SK-N-SH treated with all-trans-retinoic acid at 6 μM for 48 hours (cell line): ENCODE data around the gene DDX25.

Source experiments
- ATAC-seq: fragments of 200-7000 bp; cut with Tn5 transposase; 3 replicates; pipeline ENCODE4 v1.9.1; 2020; ENCODE audit warnings: mild to moderate bottlenecking, moderate library complexity
- ARNTL ChIP-seq: fragments of 450-650 bp; formaldehyde crosslinking; IDR thresholded peaks from 2 replicates; pipeline ENCODE4 v1.5.0; 2020; ENCODE audit warnings: low read depth, mild to moderate bottlenecking, moderate library complexity, borderline replicate concordance
- BACH2 ChIP-seq: fragments of 250-450 bp; sonication (Bioruptor Pico); IDR thresholded peaks from 2 replicates; pipeline ENCODE4 v1.9.0; 2021; ENCODE audit warnings: mild to moderate bottlenecking, borderline replicate concordance
- CSDC2 ChIP-seq: fragments of 250-450 bp; sonication (Bioruptor Pico); IDR thresholded peaks from 2 replicates; pipeline ENCODE4 v1.5.0; 2020; ENCODE audit warnings: mild to moderate bottlenecking, moderate library complexity
- ESRRG ChIP-seq: fragments of 250-450 bp; sonication (Bioruptor Pico); IDR thresholded peaks from 2 replicates; pipeline ENCODE4 v1.6.1; 2021; ENCODE audit warnings: mild to moderate bottlenecking
- GLIS3 ChIP-seq: fragments of 250-450 bp; sonication (Bioruptor Pico); IDR thresholded peaks from 2 replicates; pipeline ENCODE4 v1.5.0; 2020; ENCODE audit warnings: mild to moderate bottlenecking, moderate library complexity
- ISL1 ChIP-seq: fragments of 250-450 bp; sonication (Bioruptor Pico); IDR thresholded peaks from 2 replicates; pipeline ENCODE4 v2.1.2; 2022; ENCODE audit warnings: mild to moderate bottlenecking, moderate library complexity
- OSR1 ChIP-seq: fragments of 250-450 bp; sonication (Bioruptor Pico); IDR thresholded peaks from 2 replicates; pipeline ENCODE4 v1.8.0; 2022; ENCODE audit warnings: moderate library complexity, mild to moderate bottlenecking, inconsistent platforms
- PPARA ChIP-seq: fragments of 250-450 bp; sonication (Bioruptor Pico); IDR thresholded peaks from 2 replicates; pipeline ENCODE4 v1.5.0; 2020; ENCODE audit warnings: mild to moderate bottlenecking, borderline replicate concordance
- RARB ChIP-seq: fragments of 250-450 bp; sonication (Bioruptor Pico); IDR thresholded peaks from 2 replicates; pipeline ENCODE4 v1.8.0; 2021; ENCODE audit warnings: mild to moderate bottlenecking, moderate library complexity
- SNAI2 ChIP-seq: fragments of 250-450 bp; sonication (Bioruptor Pico); IDR thresholded peaks from 2 replicates; pipeline ENCODE4 v1.5.0; 2020; ENCODE audit warnings: mild to moderate bottlenecking, moderate library complexity
- TCF4 ChIP-seq: fragments of 250-450 bp; sonication (Bioruptor Pico); IDR thresholded peaks from 2 replicates; pipeline ENCODE4 v1.8.0; 2021; ENCODE audit warnings: mild to moderate bottlenecking, moderate library complexity, borderline replicate concordance
- TOX ChIP-seq: fragments of 250-450 bp; sonication (Bioruptor Pico); IDR thresholded peaks from 2 replicates; pipeline ENCODE4 v1.8.0; 2021; ENCODE audit warnings: mild to moderate bottlenecking, moderate library complexity, borderline replicate concordance
- TSHZ2 ChIP-seq: fragments of 250-450 bp; sonication (Bioruptor Pico); IDR thresholded peaks from 2 replicates; pipeline ENCODE4 v1.5.0; 2020; ENCODE audit warnings: mild to moderate bottlenecking, moderate library complexity
- ZFP3 ChIP-seq: fragments of 250-450 bp; sonication (Bioruptor Pico); IDR thresholded peaks from 2 replicates; pipeline ENCODE4 v1.5.0; 2020; ENCODE audit warnings: mild to moderate bottlenecking, moderate library complexity
- ZFP30 ChIP-seq: fragments of 450-650 bp; formaldehyde crosslinking; IDR thresholded peaks from 2 replicates; pipeline ENCODE4 v1.5.0; 2022; ENCODE audit warnings: mild to moderate bottlenecking, moderate library complexity
- ZNF565 ChIP-seq: fragments of 450-650 bp; formaldehyde crosslinking; conservative IDR thresholded peaks from 2 replicates; pipeline ENCODE4 v1.5.0; 2020; ENCODE audit warnings: low read depth, mild to moderate bottlenecking, moderate library complexity
- ZNF70 ChIP-seq: fragments of 450-650 bp; formaldehyde crosslinking; IDR thresholded peaks from 2 replicates; pipeline ENCODE4 v1.5.0; 2020; ENCODE audit warnings: mild to moderate bottlenecking, moderate library complexity
- ZNF8 ChIP-seq: fragments of 450-650 bp; formaldehyde crosslinking; IDR thresholded peaks from 2 replicates; pipeline ENCODE4 v1.5.0; 2020; ENCODE audit warnings: mild to moderate bottlenecking, moderate library complexity
- TF ChIP-seq, protein P1 (sequence below): fragments of 250-450 bp; sonication (Bioruptor Pico); IDR thresholded peaks from 2 replicates; pipeline ENCODE4 v1.8.0; 2020; ENCODE audit warnings: mild to moderate bottlenecking, moderate library complexity, borderline replicate concordance
- TF ChIP-seq, protein P2 (sequence below): fragments of 250-450 bp; sonication (Bioruptor Pico); IDR thresholded peaks from 2 replicates; pipeline ENCODE4 v1.8.0; 2021; ENCODE audit warnings: low read depth, mild to moderate bottlenecking, moderate library complexity, borderline replicate concordance
- TF ChIP-seq, protein P3 (sequence below): fragments of 250-450 bp; sonication (Bioruptor Pico); IDR thresholded peaks from 2 replicates; pipeline ENCODE4 v1.5.1; 2021; ENCODE audit warnings: mild to moderate bottlenecking, moderate library complexity

DDX25 gene

DNA sequence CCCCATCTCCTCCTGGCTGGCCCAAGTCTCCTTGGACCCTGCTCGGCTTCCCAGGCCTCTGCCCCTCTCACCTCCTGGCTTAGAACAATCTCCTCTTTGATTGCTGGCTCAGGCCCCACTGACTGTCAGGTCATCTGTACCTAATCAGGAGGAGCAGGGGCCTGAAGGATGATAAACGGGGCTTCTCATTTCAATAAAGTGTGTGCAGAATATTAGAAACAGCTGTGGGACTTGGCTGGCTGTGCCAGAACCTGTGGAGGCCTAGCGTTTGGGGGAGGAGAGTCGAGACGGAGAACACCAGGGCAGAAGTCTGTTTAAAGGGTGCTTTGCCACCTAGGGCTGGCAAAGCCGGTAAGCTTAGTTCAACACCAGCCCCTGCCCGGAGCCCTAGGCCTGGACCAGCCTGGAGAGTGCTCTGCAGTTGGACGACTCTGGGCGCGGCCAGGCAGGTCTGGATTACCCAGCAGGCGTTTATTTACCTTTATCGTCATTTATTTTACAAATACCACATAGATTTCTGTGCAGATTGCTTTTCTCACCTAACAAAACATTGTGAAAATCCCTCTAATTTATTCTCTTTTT, 31.4 kb downstream of the DDX25 start:
- peak; percentile 96 for TF ChIP-seq TCF4
- TF ChIP-seq ISL1, result no peak; the same call in 1 of the 2 replicates
- TF ChIP-seq TSHZ2 (CRISPR knock-in tag), result peak; percentile 90
- TF ChIP-seq SNAI2 (CRISPR knock-in tag), result 0 out of 2 replicates have a peak, but pooled peaks have one; percentile 41
- ATAC-seq, result peak; percentile 91

DNA sequence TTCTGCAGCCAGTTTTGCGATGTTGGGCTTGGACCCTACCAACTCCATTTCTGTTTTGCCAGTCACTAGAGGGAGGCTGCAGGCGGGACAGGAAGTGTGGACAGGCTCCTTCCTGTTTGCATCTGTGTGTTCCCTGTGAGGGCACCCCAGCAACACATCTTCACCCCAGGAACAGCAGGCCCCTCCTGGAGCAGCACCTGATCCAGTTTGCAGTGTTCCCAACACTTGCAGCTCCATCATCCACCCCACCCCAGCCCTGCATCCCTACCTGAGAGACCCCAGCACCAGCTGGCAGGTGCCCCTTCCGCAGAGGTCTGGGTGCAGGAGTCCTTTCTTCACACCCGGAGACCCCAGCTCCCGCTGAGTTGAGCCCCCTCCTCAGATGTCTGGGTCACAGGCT, 34.1 kb downstream of the DDX25 start:
- no peak for ATAC-seq
- no peak for TF ChIP-seq ZFP3 (CRISPR knock-in tag)
- TF ChIP-seq ZNF565 (CRISPR knock-in tag), result no peak
- no peak for TF ChIP-seq CSDC2 (CRISPR knock-in tag)
- no peak for TF ChIP-seq RARB (CRISPR knock-in tag)
- TF ChIP-seq ZNF8 (CRISPR knock-in tag), result no peak
- no peak for TF ChIP-seq TCF4
- TF ChIP-seq SNAI2 (CRISPR knock-in tag), result no peak
- no peak for TF ChIP-seq BACH2
- TF ChIP-seq ZFP30 (CRISPR knock-in tag), result no peak
- no peak for TF ChIP-seq OSR1
- TF ChIP-seq, protein P1, sequence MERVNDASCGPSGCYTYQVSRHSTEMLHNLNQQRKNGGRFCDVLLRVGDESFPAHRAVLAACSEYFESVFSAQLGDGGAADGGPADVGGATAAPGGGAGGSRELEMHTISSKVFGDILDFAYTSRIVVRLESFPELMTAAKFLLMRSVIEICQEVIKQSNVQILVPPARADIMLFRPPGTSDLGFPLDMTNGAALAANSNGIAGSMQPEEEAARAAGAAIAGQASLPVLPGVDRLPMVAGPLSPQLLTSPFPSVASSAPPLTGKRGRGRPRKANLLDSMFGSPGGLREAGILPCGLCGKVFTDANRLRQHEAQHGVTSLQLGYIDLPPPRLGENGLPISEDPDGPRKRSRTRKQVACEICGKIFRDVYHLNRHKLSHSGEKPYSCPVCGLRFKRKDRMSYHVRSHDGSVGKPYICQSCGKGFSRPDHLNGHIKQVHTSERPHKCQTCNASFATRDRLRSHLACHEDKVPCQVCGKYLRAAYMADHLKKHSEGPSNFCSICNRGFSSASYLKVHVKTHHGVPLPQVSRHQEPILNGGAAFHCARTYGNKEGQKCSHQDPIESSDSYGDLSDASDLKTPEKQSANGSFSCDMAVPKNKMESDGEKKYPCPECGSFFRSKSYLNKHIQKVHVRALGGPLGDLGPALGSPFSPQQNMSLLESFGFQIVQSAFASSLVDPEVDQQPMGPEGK, result no peak
- TF ChIP-seq TSHZ2 (CRISPR knock-in tag), result no peak
- TF ChIP-seq ZNF70 (CRISPR knock-in tag), result no peak
- TF ChIP-seq GLIS3 (CRISPR knock-in tag), result no peak
- no peak for TF ChIP-seq PPARA (CRISPR knock-in tag)
- TF ChIP-seq ESRRG (CRISPR knock-in tag), result no peak
- TF ChIP-seq, protein P2, sequence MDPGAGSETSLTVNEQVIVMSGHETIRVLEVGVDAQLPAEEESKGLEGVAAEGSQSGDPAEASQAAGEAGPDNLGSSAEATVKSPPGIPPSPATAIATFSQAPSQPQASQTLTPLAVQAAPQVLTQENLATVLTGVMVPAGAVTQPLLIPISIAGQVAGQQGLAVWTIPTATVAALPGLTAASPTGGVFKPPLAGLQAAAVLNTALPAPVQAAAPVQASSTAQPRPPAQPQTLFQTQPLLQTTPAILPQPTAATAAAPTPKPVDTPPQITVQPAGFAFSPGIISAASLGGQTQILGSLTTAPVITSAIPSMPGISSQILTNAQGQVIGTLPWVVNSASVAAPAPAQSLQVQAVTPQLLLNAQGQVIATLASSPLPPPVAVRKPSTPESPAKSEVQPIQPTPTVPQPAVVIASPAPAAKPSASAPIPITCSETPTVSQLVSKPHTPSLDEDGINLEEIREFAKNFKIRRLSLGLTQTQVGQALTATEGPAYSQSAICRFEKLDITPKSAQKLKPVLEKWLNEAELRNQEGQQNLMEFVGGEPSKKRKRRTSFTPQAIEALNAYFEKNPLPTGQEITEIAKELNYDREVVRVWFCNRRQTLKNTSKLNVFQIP (CRISPR knock-in tag), result no peak
- TF ChIP-seq, protein P3, sequence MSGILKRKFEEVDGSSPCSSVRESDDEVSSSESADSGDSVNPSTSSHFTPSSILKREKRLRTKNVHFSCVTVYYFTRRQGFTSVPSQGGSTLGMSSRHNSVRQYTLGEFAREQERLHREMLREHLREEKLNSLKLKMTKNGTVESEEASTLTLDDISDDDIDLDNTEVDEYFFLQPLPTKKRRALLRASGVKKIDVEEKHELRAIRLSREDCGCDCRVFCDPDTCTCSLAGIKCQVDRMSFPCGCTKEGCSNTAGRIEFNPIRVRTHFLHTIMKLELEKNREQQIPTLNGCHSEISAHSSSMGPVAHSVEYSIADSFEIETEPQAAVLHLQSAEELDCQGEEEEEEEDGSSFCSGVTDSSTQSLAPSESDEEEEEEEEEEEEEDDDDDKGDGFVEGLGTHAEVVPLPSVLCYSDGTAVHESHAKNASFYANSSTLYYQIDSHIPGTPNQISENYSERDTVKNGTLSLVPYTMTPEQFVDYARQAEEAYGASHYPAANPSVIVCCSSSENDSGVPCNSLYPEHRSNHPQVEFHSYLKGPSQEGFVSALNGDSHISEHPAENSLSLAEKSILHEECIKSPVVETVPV (CRISPR knock-in tag), result no peak

- ATAC-seq, result no peak
- TF ChIP-seq CSDC2 (CRISPR knock-in tag), result no peak
- no peak for TF ChIP-seq ESRRG (CRISPR knock-in tag)
- no peak for TF ChIP-seq ZNF565 (CRISPR knock-in tag)
- no peak for TF ChIP-seq TOX (CRISPR knock-in tag)
- TF ChIP-seq OSR1, result no peak
- TF ChIP-seq, protein P1, result no peak
- TF ChIP-seq, protein P2 (CRISPR knock-in tag), result no peak
- TF ChIP-seq ZNF70 (CRISPR knock-in tag), result no peak
- TF ChIP-seq BACH2, result no peak
- no peak for TF ChIP-seq ARNTL
- no peak for TF ChIP-seq ZFP30 (CRISPR knock-in tag)
- no peak for TF ChIP-seq PPARA (CRISPR knock-in tag)
These were observed 34.8 kb downstream of the DDX25 start for GRCh38 chr11:125939081-125939521.
